ENCODE data around the gene OR2M2.

OR2M2 gene

DNA sequence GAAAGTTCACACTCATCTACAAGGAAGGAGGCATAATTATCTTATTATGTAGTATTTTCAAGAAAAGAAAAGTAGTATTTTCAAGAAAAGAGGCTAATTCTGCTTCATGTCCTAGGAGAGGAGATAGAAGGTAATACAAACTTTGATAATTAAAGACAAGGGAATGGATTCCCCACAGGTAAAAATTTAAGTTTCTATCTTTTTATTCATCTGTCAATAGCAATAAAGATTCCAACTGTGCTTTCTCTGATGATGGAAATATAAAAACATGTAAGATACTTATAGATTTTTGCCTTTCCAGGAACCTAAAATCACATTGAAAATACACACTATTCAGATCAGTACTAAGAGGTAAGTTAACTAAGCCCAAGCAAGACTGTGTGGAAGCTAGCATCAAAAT lies at the start of gene OR2M2:
TSS of gene OR2M2 (plus strand) at position 301 of the 400 bp plus-strand sequence. CDS start 5,165 bp downstream, outside the sequence.
- no peak for DNase-seq (ENCODE audit: low spot score)

DNA sequence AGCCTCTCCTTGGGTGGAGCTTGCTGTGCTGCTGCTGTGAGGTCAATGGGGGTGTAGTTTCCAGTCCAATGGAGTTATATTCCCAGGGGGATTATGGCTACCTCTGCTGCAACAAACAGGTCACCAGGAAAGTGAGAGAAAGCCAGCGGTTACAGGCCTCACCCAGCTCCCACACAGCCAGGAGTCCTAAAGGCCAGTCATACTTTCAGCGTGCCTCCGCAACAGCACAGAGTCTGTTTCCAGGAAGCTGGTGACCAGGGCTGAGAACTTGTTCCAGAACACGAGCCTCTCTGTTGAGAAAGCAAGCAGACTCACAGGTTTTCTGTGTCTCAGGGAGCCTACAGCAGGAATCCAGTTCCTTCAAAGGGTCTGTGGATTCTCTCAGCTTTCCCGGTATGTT lies 47.0 kb upstream of the OR2M2 start:
- DNase-seq (ENCODE audit: low spot score) = no peak

DNA sequence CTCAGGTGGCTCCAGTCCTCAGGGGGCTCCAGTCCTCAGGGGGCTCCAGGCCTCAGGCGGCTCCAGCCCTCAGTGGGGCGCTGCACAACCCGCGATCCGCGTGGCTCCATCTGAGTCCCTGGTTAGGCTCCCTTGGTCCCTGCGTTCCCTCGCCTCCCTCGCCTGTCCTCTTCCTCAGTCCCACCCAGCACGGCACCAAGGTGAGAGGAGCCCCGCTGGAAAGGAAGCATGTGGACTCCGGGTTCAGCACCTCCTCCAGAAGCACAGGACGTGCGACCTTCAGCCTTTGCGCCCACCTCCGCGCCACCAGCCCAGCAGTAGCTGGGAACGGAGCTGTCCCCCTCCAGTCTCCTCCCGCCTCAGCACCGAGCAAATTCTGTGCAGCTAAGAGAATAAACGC lies 37.8 kb upstream of the OR2M2 start:
- DNase-seq (ENCODE audit: low spot score) = no peak

DNA sequence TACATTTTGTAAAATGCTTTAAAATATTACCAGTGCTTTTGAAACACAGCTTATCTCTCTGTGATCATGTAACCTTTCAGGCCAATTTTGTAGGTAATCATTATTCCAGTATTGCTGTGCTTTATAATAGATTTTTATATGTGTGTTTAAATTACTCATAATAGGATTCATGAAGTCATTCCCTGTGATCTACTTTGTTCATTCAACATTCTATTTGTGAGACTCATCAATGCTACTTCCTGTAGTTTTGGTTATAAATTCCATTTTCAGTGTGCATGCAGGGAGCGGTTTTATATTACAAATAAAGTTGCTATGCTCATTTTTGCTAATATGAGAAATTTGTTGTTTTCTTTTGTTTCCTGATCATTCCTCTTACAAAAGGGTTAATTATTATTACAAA lies 33.8 kb upstream of the OR2M2 start:
- no peak for DNase-seq (ENCODE audit: low spot score)

GRCh38 chr1:248143311-248143710 lies 31.3 kb upstream of the OR2M2 start:
- no peak for DNase-seq (ENCODE audit: low spot score)

GRCh38 chr1:248144513-248145198 lies 30.0 kb upstream of the OR2M2 start, which contains the start of gene OR2M5:
TSS of gene OR2M5 (plus strand) at chr1:248145148. CDS start at chr1:248145148, 0 bp downstream.
- no peak for DNase-seq (ENCODE audit: low spot score)

DNA sequence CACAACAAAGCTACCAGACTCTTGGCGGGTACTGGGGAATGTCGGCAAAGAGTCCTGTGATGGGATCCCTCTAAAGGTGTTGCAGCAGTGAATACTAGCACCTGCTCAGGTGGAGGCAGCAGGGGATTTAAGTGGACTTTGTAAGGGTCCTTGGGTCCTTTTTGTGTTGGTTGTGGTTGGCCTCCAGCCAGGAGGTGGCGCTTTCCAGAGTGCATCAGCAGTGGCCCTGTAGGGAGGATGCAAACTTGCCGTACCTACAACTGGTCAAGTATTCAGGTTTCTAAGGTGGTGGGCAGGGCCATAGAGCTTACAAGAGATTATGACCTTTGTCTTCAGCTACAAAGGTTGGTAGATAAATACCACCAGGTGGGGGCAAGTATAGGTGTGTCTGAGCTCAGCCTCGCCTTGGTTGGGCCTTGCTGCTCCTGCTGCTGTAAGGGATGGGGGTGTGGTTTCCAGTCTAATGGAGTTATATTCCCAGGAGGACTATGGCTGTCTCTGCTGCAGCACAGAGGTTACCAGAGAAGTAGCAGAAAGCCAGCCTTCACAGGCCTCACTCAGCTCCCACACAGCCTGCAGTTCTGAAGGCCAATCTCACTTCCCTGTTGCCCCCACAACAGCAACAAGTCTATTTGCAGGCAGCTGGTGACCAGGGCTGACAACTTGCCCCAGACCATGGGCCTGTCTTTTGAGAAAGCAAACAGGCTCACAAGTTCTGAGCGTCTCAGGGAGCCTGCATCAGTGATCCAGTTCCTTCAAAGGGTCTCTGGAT lies 22.4 kb upstream of the OR2M2 start:
- no peak for DNase-seq (ENCODE audit: low spot score)

GRCh38 chr1:248155927-248156326 lies 18.7 kb upstream of the OR2M2 start:
- DNase-seq (ENCODE audit: low spot score) = no peak

DNA sequence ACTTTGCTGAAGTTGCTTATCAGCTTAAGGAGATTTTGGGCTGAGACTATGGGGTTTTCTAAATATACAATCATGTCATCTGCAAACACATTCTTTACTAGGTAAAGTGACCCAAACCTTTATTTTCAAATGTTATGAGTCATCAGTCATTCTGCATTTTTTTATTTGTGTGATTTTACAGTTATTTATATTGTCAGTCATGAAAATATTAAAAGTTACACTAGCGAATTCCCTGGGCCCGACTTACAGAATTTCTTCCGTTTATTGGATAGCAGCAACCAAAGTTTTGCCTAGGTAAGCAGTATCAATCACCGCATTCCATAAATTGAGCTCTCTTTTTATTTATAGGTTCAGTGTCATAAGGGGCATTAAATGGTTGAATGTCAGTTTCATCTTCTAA lies 15.9 kb upstream of the OR2M2 start:
- DNase-seq (ENCODE audit: low spot score) = no peak

DNA sequence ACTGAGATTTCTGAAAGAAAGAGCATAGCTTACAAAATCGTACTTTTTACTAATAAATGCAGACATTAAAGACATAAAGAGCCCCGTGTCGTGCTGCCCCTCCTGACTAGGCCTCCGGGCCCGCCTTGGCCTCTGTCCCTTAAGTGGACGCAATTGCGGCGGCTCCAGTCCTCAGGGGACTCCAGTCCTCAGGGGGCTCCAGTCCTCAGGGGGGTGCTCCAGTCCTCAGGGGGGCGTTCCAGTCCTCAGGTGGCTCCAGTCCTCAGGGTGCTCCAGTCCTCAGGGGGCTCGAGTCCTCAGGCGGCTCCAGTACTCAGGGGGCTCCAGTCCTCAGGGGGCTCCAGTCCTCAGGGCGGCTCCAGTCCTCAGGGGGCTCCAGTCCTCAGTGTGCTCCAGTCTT lies 10.6 kb upstream of the OR2M2 start:
- DNase-seq (ENCODE audit: low spot score) = no peak

GRCh38 chr1:248165186-248165585 lies 9.4 kb upstream of the OR2M2 start:
- no peak for DNase-seq (ENCODE audit: low spot score)

DNA sequence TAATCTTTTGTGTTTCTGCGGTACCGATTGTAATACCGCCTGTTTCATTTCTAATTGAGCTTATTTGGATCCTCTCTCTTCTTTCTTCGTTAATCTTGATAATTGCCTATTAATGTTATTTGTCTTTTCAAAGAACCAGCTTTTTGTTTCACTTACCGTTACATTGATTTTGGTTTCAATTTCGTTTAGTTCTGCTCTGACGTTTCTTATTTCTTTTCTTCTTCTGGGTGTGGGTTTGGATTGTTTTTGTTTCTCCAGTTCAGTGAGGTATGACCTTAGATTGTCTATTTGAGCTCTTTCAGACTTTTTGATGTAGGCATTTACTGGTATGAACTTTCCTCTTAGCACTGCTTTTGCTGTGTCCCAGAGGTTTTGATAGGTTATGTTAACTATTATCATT lies 9.4 kb downstream of the OR2M2 start:
- DNase-seq (ENCODE audit: low spot score) = no peak

DNA sequence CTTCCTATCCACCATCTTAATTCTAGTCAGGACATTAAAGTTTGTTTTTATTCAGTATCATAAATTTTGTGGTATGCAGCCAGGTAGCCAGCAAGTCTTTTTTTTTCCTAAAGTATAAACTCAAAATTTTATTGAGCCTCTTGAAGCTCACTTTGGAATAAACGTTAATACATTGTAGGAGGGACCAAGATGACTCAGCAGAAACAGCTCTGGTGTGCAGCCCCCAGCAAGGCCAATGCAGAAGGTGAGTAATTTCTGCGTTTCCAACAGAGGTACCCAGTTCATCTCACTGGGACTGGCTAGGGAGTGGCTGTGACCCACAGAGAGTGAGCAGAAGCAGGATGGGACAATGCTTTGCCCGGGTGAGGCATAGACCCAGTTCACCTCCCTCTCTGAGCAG lies 12.7 kb downstream of the OR2M2 start:
- DNase-seq (ENCODE audit: low spot score) = no peak

DNA sequence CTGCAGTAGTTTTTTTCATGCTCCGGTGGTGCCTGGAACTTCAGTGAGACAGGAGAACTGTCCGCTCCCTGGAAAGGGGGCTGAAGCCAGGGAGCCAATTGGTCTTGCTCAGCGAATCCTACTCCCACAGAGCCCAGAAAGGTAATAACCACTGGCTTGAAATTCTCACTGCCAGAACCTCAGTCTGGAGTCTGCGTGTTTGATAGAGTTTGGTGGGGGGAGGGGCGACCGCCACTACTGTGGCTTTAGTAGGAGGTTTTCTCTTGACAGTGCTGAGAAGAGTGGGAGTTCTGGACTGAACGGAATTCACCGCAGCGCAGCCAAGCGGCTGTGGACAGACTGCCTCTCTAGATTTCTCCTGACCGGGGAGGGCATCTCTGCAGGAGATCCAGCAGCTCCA lies 14.4 kb downstream of the OR2M2 start:
- no peak for DNase-seq (ENCODE audit: low spot score)

DNA sequence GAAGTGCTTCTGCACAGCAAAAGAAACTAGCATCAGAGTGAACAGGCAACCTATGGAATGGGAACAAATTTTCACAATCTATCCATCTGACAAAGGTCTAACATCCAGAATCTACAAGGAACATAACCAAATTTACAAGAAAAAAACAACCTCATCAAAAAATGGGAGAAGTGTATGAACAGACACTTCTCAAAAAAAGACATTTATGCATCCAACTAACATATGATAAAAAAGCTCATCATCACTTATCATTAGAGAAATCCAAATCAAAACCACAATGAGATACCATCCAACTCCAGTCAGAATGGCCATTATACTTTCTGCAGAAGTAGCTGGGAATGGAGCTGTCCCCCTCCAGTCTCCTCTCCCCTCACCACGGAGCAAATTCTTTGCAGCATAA lies 19.5 kb downstream of the OR2M2 start:
- DNase-seq (ENCODE audit: low spot score) = no peak

DNA sequence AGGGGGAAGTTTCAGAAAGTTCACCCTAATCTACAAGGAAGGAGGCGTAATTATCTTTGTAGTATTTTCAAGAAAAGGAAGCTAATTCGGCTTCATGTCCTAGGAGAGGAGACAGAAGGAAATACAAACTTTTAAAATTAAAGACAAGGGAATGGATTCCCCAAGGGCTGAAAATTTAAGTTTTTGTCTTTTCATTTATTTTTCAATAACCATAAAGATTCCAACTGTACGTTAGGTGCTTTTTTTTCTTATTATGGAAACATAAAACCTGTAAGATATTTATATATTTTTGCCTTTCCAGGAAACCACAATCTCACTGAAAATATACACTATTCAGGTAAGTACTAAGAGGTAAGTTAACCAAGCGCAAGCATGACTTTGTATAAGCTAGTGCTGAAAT lies 22.3 kb downstream of the OR2M2 start, which contains the start of gene OR2M3:
TSS of gene OR2M3 (plus strand) at position 301 of the 400 bp plus-strand sequence. CDS start 5,803 bp downstream, outside the sequence.
- DNase-seq (ENCODE audit: low spot score) = no peak

DNA sequence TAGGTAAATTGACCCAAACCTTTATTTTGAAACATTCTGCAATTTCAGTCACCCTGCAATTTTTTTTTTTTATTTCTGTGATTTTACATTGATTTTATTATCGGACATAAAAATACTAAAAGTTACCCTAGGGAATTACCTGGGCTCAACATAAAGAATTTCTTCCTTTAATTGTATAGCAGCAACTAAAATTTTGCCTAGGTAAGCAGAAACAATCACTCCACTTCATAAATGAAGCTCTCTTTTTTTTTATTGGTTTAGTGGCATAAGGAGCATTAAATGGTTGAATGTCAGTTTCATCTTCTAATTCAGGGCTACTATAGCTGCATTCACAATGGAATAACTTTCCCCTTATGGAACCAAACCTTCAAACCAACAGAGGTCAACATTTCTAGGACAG lies 41.3 kb downstream of the OR2M2 start:
- DNase-seq (ENCODE audit: low spot score) = no peak

DNA sequence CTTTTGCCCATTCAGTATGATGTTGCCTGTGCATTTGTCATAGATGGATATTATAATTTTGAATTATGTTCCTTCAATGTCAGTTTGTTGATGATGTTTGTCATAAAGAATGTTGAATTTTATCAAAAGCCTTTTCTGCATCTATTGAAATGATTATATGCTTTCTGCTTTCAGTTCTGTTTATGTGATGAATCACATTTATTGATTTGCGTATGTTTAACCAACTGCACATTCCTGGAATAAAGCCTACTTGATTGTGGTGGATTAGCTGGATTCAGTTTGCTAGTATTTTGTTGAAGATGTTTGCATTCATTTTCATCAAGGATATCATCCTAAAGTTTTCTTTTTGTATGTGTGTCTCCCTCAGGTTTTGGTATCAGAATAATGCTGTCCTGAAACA lies 50.9 kb downstream of the OR2M2 start:
- no peak for DNase-seq (ENCODE audit: low spot score)

DNA sequence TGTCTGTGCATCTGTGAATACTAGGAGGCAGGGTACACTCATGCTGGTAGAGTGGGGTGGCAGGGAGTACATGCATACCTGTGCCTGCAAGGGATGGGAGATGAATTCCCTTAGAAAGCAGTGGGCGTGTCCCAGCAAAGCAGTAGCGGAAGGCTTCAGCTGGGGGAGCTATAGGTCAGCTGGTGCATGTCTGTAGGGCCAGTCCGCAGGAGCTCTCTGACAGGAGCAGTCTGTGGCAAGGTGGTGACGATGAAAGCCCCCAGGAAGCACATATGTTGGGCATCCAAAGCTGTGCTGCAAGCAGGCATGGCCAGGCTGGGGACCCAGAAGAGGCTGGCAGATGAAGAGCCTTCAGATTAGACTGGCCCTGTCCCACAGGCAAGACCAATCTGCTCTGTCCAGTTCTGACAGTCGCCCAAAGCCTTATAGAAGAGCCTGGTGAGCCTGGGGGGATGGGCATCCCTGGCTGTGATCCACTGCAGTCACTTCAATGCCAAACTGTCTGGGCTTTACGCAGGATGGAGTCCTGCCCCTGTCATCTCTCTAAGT lies 54.8 kb downstream of the OR2M2 start:
- DNase-seq (ENCODE audit: low spot score) = no peak
